ENCODE results near the gene GNB1L. TPM values are rescaled to one million over a fixed set of nuclear protein-coding genes. Genes with fewer than 3 reads are reported as not detected.

The GNB1L gene
- polyA plus RNA-seq, 3 donors: 3.4 to 6.0 (median 4.8) TPM

DNA sequence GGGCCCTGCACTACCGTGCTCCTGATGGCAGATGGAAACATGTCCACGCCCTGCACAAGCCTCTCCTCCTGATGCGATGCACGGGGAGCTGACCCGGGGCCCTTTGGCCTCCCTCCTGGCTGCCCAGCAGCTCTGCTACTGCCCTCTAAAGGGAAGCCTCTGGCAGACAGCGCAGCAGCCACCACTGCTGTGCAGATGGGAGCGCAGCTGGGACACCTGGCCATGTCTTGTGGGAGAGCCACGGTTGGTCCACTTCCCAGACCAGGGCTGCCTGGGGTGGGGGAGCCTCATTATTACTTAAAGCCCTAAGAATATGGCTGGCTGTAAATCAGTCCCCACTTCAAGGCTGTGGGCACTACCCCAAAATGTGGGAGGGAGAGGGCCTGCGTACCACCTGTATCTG lies 55.8 kb downstream of the GNB1L start:
- H3K9ac ChIP-seq (ENCODE audit: insufficient read depth, low read length, poor library complexity, severe bottlenecking): no peak overlapping the region
- H3K27ac ChIP-seq (ENCODE audit: low read depth in 1 of 2, low read length in 2 of 2): no peak overlapping the region
- no peaks in the 10 kb centered on the region for H4K20me1 ChIP-seq (ENCODE audit: insufficient read depth, low read length)
- H3K27me3 ChIP-seq (ENCODE audit: control insufficient read depth in 2 of 2, insufficient read depth in 2 of 2, low read length in 2 of 2): no peaks in the 10 kb centered on the region
- H3K36me3 ChIP-seq (replicated peaks in 1 of 2; ENCODE audit: control insufficient read depth in 1 of 2, insufficient read depth in 2 of 2, low read length in 2 of 2): no peaks in the 10 kb centered on the region
- Mint-ChIP-seq H3K36me3 (no peaks in the 10 kb centered on the region), H3K4me3 (no peak overlapping the region), H3K4me1 (no peaks in the 10 kb centered on the region), H3K9me3 (no peaks in the 10 kb centered on the region), H3K27ac (no peak overlapping the region), H3K27me3 (ENCODE audit: low read depth in 3 of 3) (peaks cover 0 to 2% (median 0%) of the 10 kb centered on the region in 3 donors)
- no peaks in the 10 kb centered on the region for H3K4me1 ChIP-seq (ENCODE audit: control insufficient read depth in 1 of 2, insufficient read depth in 2 of 2, low read length in 2 of 2)
- TF ChIP-seq, protein P1, sequence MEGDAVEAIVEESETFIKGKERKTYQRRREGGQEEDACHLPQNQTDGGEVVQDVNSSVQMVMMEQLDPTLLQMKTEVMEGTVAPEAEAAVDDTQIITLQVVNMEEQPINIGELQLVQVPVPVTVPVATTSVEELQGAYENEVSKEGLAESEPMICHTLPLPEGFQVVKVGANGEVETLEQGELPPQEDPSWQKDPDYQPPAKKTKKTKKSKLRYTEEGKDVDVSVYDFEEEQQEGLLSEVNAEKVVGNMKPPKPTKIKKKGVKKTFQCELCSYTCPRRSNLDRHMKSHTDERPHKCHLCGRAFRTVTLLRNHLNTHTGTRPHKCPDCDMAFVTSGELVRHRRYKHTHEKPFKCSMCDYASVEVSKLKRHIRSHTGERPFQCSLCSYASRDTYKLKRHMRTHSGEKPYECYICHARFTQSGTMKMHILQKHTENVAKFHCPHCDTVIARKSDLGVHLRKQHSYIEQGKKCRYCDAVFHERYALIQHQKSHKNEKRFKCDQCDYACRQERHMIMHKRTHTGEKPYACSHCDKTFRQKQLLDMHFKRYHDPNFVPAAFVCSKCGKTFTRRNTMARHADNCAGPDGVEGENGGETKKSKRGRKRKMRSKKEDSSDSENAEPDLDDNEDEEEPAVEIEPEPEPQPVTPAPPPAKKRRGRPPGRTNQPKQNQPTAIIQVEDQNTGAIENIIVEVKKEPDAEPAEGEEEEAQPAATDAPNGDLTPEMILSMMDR (IDR thresholded peaks at IDR 0.05): no peak
- 97% methylated on average over 7 of the region's 9 CpGs for WGBS (ENCODE audit: insufficient coverage)
- no peaks in the 10 kb centered on the region for H3K9me3 ChIP-seq (replicated peaks in 1 of 2; ENCODE audit: control insufficient read depth in 1 of 2, insufficient read depth in 1 of 2, low read length in 2 of 2)
- H3K4me3 ChIP-seq (replicated peaks in 1 of 3; ENCODE audit: low read depth in 2 of 3, low read length in 3 of 3): no peak overlapping the region
- intact Hi-C loops (cut with micrococcal nuclease): no loop called here
- DNase-seq: no peak
- H2AFZ ChIP-seq (ENCODE audit: insufficient read depth, low read depth, low read length, poor library complexity, severe bottlenecking): no peak overlapping the region
- H3K79me2 ChIP-seq (ENCODE audit: insufficient read depth, low read length): no peaks in the 10 kb centered on the region
- H3K4me2 ChIP-seq (replicated peaks; ENCODE audit: extremely low read depth, low read length, poor library complexity, severe bottlenecking): no peak overlapping the region

DNA sequence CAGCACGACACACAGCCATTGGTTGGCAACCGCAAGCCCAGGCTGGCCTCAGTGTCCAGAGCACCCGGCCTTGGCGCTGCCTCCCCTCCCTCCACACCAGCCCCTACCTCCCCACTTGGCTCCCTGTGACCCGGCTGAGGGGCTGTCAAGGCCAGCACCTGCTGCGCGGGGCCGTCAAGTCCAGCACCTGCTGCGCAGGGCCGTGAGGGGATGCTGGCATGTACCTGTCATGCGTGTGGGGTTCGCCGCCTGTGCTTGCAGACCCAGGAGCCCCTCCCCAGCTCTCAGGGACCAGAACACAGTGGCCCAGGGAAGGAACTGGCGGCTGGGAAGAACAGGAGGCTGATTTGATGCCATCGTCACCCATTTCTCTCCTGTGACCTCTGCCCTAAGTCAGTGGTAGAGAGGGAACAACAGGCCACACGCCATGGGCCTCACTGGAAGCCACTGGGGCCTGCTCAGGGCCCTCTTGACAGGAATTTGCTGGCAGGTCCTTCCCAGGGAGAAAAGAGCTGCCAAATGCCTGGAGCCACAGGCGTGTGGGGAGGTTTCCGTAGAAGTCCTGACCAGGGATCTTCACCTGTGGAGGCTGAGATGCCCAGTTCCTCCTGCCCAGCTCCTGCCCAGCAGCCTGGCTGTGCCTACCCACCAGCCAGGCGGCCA lies 56.5 kb downstream of the GNB1L start:
- Histone ChIP-seq H3K27me3 (ENCODE audit: control insufficient read depth in 2 of 2, insufficient read depth in 2 of 2, low read length in 2 of 2) (no peaks in the 10 kb centered on the region), H3K4me2 (replicated peaks; ENCODE audit: extremely low read depth, low read length, poor library complexity, severe bottlenecking) (no peak overlapping the region), H3K27ac (ENCODE audit: low read depth in 1 of 2, low read length in 2 of 2) (no peak overlapping the region), H3K4me3 (replicated peaks in 1 of 3; ENCODE audit: low read depth in 2 of 3, low read length in 3 of 3) (no peak overlapping the region), H3K36me3 (replicated peaks in 1 of 2; ENCODE audit: control insufficient read depth in 1 of 2, insufficient read depth in 2 of 2, low read length in 2 of 2) (no peaks in the 10 kb centered on the region), H3K79me2 (ENCODE audit: insufficient read depth, low read length) (no peaks in the 10 kb centered on the region), H2AFZ (ENCODE audit: insufficient read depth, low read depth, low read length, poor library complexity, severe bottlenecking) (no peak overlapping the region), H3K4me1 (ENCODE audit: control insufficient read depth in 1 of 2, insufficient read depth in 2 of 2, low read length in 2 of 2) (no peaks in the 10 kb centered on the region), H4K20me1 (ENCODE audit: insufficient read depth, low read length) (no peaks in the 10 kb centered on the region), H3K9me3 (replicated peaks in 1 of 2; ENCODE audit: control insufficient read depth in 1 of 2, insufficient read depth in 1 of 2, low read length in 2 of 2) (no peaks in the 10 kb centered on the region), H3K9ac (ENCODE audit: insufficient read depth, low read length, poor library complexity, severe bottlenecking) (no peak overlapping the region)
- intact Hi-C loops (cut with micrococcal nuclease): no loop called here
- 99% methylated on average over 12 of the region's 19 CpGs for WGBS (ENCODE audit: insufficient coverage)
- DNase-seq: no peak
- TF ChIP-seq, protein P1 (IDR thresholded peaks at IDR 0.05): no peak
- H3K4me1 Mint-ChIP-seq: no peaks in the 10 kb centered on the region
- peak overlapping the region in 1 of 7 donors; percentile 66 for H3K27ac Mint-ChIP-seq
- H3K36me3 Mint-ChIP-seq: no peaks in the 10 kb centered on the region
- H3K27me3 Mint-ChIP-seq (ENCODE audit: low read depth in 3 of 3): peaks cover 0 to 2% (median 0%) of the 10 kb centered on the region in 3 donors
- no peak overlapping the region for H3K4me3 Mint-ChIP-seq
- H3K9me3 Mint-ChIP-seq: peaks cover 0 to 2% (median 0%) of the 10 kb centered on the region in 7 donors
